Activated T-cell treated with anti-CD3 and anti-CD28 coated beads, Interleukin-2, amount 50 U/mL, for 4 hours (primary cell): ENCODE data around the gene GPC1. TPM values are rescaled to one million over a fixed set of nuclear protein-coding genes. Genes with fewer than 3 reads are reported as not detected.

Source experiments
- ATAC-seq, 2 donors: fragments of 200-7000 bp; cut with Tn5 transposase; one replicate each; pipeline ENCODE4 v1.10.0; 2021
- DNase-seq: peaks from one replicate; pipeline ENCODE4 v3.0.0-alpha.2; 2020
- H3K27me3 Mint-ChIP-seq: one replicate; pipeline ENCODE4 v1.8.0; 2021; ENCODE audit warnings: low read depth, mixed read lengths
- H3K36me3 Mint-ChIP-seq: one replicate; pipeline ENCODE4 v1.8.0; 2022; ENCODE audit warnings: mixed read lengths; ENCODE audit not compliant: insufficient read depth
- H3K4me1 Mint-ChIP-seq: one replicate; pipeline ENCODE4 v1.8.0; 2021; ENCODE audit warnings: low read depth, mixed read lengths
- H3K4me3 Mint-ChIP-seq: one replicate; pipeline ENCODE4 v1.8.0; 2021; ENCODE audit warnings: mild to moderate bottlenecking, moderate library complexity, mixed read lengths
- H3K9me3 Mint-ChIP-seq: one replicate; pipeline ENCODE4 v1.8.0; 2021; ENCODE audit warnings: mixed read lengths
- total RNA-seq, 3 donors: library from RNA; stranded (reverse); gene quantifications; one replicate each; pipeline ENCODE4 v1.2.1, GENCODE V29; 2021

Gene GPC1
- total RNA-seq, 3 donors from 2014 or later = 3.7 to 6.3 (median 5.9) TPM

- Mint-ChIP-seq H3K36me3 (no peaks in the 10 kb centered on the region), H3K4me3 (no peak overlapping the region), H3K4me1 (no peaks in the 10 kb centered on the region), H3K27me3 (peaks cover 2% of the 10 kb centered on the region), H3K9me3 (peaks cover 6% of the 10 kb centered on the region)
- ATAC-seq = no peak
- no peak for DNase-seq
Measured at GRCh38 chr2:240416821-240417220, 18.6 kb upstream of the GPC1 start.

GRCh38 chr2:240418311-240418710 is 17.2 kb upstream of the GPC1 start:
- Mint-ChIP-seq H3K4me1 (no peaks in the 10 kb centered on the region), H3K27me3 (peaks cover 2% of the 10 kb centered on the region), H3K36me3 (no peaks in the 10 kb centered on the region), H3K4me3 (no peak overlapping the region), H3K9me3 (peaks cover 13% of the 10 kb centered on the region)
- DNase-seq (no peak), ATAC-seq (no peak)

GRCh38 chr2:240419271-240419670 is 16.2 kb upstream of the GPC1 start:
- H3K4me1 Mint-ChIP-seq = no peaks in the 10 kb centered on the region
- H3K27me3 Mint-ChIP-seq = peaks cover 3% of the 10 kb centered on the region
- ATAC-seq (no peak), DNase-seq (no peak)
- no peak overlapping the region for H3K4me3 Mint-ChIP-seq
- H3K9me3 Mint-ChIP-seq = peaks cover 13% of the 10 kb centered on the region
- H3K36me3 Mint-ChIP-seq = no peaks in the 10 kb centered on the region

- DNase-seq = no peak
- peaks cover 13% of the 10 kb centered on the region for H3K9me3 Mint-ChIP-seq
- no peaks in the 10 kb centered on the region for H3K4me1 Mint-ChIP-seq
- no peak for ATAC-seq
- H3K4me3 Mint-ChIP-seq = no peak overlapping the region
- H3K36me3 Mint-ChIP-seq = no peaks in the 10 kb centered on the region
- peaks cover 3% of the 10 kb centered on the region for H3K27me3 Mint-ChIP-seq
Measured at GRCh38 chr2:240419723-240420122, 15.7 kb upstream of the GPC1 start.

- ATAC-seq = no peak
- Mint-ChIP-seq H3K27me3 (peaks cover 3% of the 10 kb centered on the region), H3K9me3 (peaks cover 13% of the 10 kb centered on the region), H3K4me1 (no peaks in the 10 kb centered on the region), H3K36me3 (no peaks in the 10 kb centered on the region), H3K4me3 (no peak overlapping the region)
- peak; percentile 3 for DNase-seq
Measured at GRCh38 chr2:240420206-240421104, 15.0 kb upstream of the GPC1 start.

GRCh38 chr2:240421381-240421780 is 14.1 kb upstream of the GPC1 start:
- DNase-seq = peak; percentile 0
- no peak for ATAC-seq
- Mint-ChIP-seq H3K27me3 (peaks cover 3% of the 10 kb centered on the region), H3K4me3 (no peak overlapping the region), H3K4me1 (no peaks in the 10 kb centered on the region), H3K36me3 (no peaks in the 10 kb centered on the region), H3K9me3 (peaks cover 13% of the 10 kb centered on the region)

- Mint-ChIP-seq H3K4me1 (peaks cover 6% of the 10 kb centered on the region), H3K9me3 (peaks cover 13% of the 10 kb centered on the region), H3K4me3 (no peak overlapping the region), H3K27me3 (peaks cover 3% of the 10 kb centered on the region), H3K36me3 (no peaks in the 10 kb centered on the region)
- no peak for DNase-seq
- ATAC-seq = no peak
Measured at GRCh38 chr2:240422658-240423329, 12.7 kb upstream of the GPC1 start.

- no peak for ATAC-seq
- H3K4me3 Mint-ChIP-seq = no peak overlapping the region
Measured at GRCh38 chr2:240423788-240424191, 11.7 kb upstream of the GPC1 start.

GRCh38 chr2:240424341-240425235 is 10.9 kb upstream of the GPC1 start:
- no peak overlapping the region for H3K4me3 Mint-ChIP-seq
- H3K9me3 Mint-ChIP-seq = peaks cover 7% of the 10 kb centered on the region
- DNase-seq (peak; percentile 2), ATAC-seq (no peak)
- H3K27me3 Mint-ChIP-seq = peaks cover 8% of the 10 kb centered on the region
- peaks cover 15% of the 10 kb centered on the region for H3K4me1 Mint-ChIP-seq
- H3K36me3 Mint-ChIP-seq = no peaks in the 10 kb centered on the region

More at GRCh38 chr2:240423788-240424191, 11.7 kb upstream of the GPC1 start:
- peaks cover 6% of the 10 kb centered on the region for H3K27me3 Mint-ChIP-seq
- peak; percentile 1 for DNase-seq
- peaks cover 7% of the 10 kb centered on the region for H3K9me3 Mint-ChIP-seq
- H3K36me3 Mint-ChIP-seq = no peaks in the 10 kb centered on the region
- peaks cover 13% of the 10 kb centered on the region for H3K4me1 Mint-ChIP-seq

- Mint-ChIP-seq H3K27me3 (peaks cover 8% of the 10 kb centered on the region), H3K36me3 (no peaks in the 10 kb centered on the region), H3K4me3 (no peak overlapping the region), H3K9me3 (peaks cover 7% of the 10 kb centered on the region), H3K4me1 (peaks cover 15% of the 10 kb centered on the region)
- ATAC-seq (no peak), DNase-seq (no peak)
Measured at GRCh38 chr2:240425236-240425615, 10.2 kb upstream of the GPC1 start.

- H3K36me3 Mint-ChIP-seq = no peaks in the 10 kb centered on the region
- H3K4me3 Mint-ChIP-seq = no peak overlapping the region
- no peak for DNase-seq
- H3K27me3 Mint-ChIP-seq = peaks cover 7% of the 10 kb centered on the region
- H3K9me3 Mint-ChIP-seq = peaks cover 7% of the 10 kb centered on the region
- peaks cover 15% of the 10 kb centered on the region for H3K4me1 Mint-ChIP-seq
- no peak for ATAC-seq
Measured at GRCh38 chr2:240425697-240426096, 9.8 kb upstream of the GPC1 start.

- Mint-ChIP-seq H3K4me1 (peaks cover 15% of the 10 kb centered on the region), H3K9me3 (peaks cover 7% of the 10 kb centered on the region), H3K27me3 (peaks cover 7% of the 10 kb centered on the region), H3K4me3 (no peak overlapping the region), H3K36me3 (no peaks in the 10 kb centered on the region)
- ATAC-seq = peak; percentile 45 to 47
- DNase-seq = peak; percentile 2
Measured at GRCh38 chr2:240426845-240427721, 8.4 kb upstream of the GPC1 start.

GRCh38 chr2:240427729-240428128 is 7.7 kb upstream of the GPC1 start:
- H3K4me3 Mint-ChIP-seq = no peak overlapping the region
- DNase-seq = no peak
- peaks cover 9% of the 10 kb centered on the region for H3K27me3 Mint-ChIP-seq
- no peaks in the 10 kb centered on the region for H3K36me3 Mint-ChIP-seq
- peak; percentile 26 to 63 for ATAC-seq
- peaks cover under 1% of the 10 kb centered on the region for H3K9me3 Mint-ChIP-seq
- peaks cover 15% of the 10 kb centered on the region for H3K4me1 Mint-ChIP-seq
